Upper lobe of left lung (tissue), 4 donors: ENCODE measurements around the gene C3orf18.

Experiments
- EP300 ChIP-seq, 4 donors: sonication (generic); formaldehyde crosslinking; IDR thresholded peaks; one replicate each; pipeline ENCODE4 v1.5.1; 2017; ENCODE audit warnings: antibody characterized with exemption in 4 of 4, control low read depth in 2 of 4
- POLR2AphosphoS5 ChIP-seq, 2 donors: sonication (generic); formaldehyde crosslinking; IDR thresholded peaks; one replicate each; pipeline ENCODE4 v1.5.1; 2017; ENCODE audit warnings: antibody characterized with exemption in 2 of 2
- TF ChIP-seq, protein P1 (sequence below), 6 experiments: fragments of 450-650 bp in 4 of 6; fragments of 200-600 bp in 2 of 6; sonication (generic) in 2 of 6; IDR thresholded peaks; one replicate each; pipeline ENCODE4 v1.5.1; 2016 to 2019; ENCODE audit warnings: antibody characterized with exemption in 6 of 6

DNA sequence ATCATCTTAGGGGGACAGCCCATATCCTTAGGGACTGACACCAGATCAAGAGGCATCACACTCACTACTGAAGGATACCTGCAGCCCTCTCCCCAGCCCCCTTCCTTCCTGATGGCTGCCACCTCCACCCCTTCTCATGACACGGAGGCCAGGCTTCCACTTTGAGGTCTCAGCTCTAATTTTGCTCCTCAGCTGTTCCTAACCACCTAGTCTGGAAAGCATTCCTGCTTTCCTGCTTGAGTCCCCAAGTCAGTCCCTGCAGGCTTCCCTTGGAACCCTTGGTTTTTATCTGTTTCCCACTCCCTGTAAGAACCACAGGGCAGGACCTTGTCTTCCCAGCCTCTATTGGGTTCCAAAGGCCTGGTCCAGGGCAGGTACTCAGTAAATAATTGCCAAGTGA lies 3.2 kb downstream of the C3orf18 start:
- TF ChIP-seq POLR2AphosphoS5 (IDR thresholded peaks at IDR 0.05): no peak
- TF ChIP-seq, protein P1, sequence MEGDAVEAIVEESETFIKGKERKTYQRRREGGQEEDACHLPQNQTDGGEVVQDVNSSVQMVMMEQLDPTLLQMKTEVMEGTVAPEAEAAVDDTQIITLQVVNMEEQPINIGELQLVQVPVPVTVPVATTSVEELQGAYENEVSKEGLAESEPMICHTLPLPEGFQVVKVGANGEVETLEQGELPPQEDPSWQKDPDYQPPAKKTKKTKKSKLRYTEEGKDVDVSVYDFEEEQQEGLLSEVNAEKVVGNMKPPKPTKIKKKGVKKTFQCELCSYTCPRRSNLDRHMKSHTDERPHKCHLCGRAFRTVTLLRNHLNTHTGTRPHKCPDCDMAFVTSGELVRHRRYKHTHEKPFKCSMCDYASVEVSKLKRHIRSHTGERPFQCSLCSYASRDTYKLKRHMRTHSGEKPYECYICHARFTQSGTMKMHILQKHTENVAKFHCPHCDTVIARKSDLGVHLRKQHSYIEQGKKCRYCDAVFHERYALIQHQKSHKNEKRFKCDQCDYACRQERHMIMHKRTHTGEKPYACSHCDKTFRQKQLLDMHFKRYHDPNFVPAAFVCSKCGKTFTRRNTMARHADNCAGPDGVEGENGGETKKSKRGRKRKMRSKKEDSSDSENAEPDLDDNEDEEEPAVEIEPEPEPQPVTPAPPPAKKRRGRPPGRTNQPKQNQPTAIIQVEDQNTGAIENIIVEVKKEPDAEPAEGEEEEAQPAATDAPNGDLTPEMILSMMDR (IDR thresholded peaks at IDR 0.05): no peak
- TF ChIP-seq EP300 (IDR thresholded peaks at IDR 0.05): no peak
